HUDEP-2 (cell line): ENCODE measurements around the gene CRISPLD2.
"Not testable (repeated sequence)": the region's sequence is repeated elsewhere in the genome, so short reads cannot be mapped to it uniquely, and the experiment has no call there.

Experiments used
- DNase-seq, 76 experiments: peaks; one replicate each; lab custom pipeline; 2025; ENCODE audit not compliant: unreplicated experiment in 76 of 76; lab: John Stamatoyannopoulos, UW

Gene CRISPLD2

GRCh38 chr16:84926462-84926861 lies 106.7 kb downstream of the CRISPLD2 start:
- DNase-seq = no peak

DNA sequence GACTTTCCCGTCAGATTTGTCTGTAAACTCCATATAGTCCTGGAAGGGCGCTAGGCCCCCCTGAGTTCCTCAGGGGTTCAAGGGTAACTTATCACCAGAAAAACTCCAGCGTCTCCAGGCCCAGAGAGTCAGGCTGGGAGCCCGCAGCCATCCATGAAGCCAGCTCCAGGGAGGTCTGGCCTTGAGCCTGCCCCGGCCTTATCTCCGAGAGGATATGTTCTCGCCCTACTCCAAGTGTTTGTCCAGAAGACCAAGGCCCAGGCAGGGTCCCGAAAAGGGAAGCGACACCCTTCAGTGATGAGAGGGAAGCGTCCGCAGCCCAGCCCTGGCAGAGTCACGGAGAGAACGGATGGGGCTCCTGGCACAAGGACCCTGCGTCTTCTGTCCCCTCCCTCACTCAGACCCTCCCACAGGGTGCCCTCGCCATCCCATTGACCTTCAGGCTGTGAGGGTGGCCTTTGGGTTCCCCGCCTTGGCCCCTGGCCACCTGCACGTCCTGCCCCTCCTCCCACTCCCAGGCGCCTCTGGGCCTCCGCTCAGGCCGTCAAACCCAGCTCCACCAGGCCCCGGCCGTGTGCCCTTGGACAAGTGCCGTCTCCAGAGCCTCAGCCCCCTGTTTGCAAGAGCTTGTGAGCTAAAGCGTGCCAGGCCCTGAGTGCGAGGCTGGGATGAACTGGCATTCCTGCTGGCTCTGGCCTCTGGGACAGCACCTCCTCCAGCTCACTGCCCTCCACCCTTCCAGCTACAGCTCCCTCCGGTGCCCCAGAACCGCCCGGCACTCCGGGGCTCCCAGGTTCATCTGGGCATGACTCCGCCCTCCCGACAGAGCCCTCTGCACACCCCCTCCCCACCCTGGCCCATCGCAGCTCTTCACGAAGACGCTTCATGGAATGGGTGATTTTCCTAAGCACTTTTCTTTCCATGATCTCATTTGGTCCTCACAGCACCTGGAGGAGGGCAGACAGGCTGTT lies 108.1 kb downstream of the CRISPLD2 start:
- no peak for DNase-seq

DNA sequence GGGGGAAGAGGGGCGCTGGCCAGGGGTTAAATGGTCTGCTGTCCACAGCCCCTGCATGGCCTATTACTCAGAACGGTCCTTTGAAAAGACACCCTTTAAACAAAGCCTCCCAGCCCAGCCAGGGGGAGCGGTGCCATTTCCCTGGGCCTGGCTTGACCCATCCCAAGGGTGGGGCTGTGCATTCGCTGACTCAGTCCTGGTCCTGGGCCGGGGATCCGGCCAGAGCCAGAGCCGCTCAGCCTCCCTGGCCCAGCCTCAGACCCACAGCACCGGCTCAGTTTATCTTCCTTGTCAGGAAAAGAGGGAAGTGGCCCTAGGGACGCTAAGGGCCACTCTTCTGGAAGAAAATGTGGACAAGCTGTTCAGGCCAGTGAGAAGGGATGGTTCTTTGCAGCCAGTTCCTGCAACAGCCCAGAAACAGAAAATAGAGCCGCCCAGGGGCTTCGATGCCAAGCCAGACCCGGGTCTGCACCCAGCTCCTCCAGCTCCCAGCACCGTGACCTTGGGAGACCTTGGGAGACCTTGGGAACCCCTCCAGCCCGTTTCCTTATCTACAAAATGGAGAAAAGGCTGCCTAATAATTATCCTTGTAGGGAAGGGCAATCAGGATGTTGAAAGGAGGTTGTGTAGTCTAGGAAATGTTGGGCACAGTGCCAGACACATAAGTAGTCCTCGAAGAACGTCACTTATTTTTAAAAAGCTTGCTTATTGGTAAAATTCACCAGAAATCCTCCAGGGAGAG lies 109.1 kb downstream of the CRISPLD2 start:
- no peak for DNase-seq

DNA sequence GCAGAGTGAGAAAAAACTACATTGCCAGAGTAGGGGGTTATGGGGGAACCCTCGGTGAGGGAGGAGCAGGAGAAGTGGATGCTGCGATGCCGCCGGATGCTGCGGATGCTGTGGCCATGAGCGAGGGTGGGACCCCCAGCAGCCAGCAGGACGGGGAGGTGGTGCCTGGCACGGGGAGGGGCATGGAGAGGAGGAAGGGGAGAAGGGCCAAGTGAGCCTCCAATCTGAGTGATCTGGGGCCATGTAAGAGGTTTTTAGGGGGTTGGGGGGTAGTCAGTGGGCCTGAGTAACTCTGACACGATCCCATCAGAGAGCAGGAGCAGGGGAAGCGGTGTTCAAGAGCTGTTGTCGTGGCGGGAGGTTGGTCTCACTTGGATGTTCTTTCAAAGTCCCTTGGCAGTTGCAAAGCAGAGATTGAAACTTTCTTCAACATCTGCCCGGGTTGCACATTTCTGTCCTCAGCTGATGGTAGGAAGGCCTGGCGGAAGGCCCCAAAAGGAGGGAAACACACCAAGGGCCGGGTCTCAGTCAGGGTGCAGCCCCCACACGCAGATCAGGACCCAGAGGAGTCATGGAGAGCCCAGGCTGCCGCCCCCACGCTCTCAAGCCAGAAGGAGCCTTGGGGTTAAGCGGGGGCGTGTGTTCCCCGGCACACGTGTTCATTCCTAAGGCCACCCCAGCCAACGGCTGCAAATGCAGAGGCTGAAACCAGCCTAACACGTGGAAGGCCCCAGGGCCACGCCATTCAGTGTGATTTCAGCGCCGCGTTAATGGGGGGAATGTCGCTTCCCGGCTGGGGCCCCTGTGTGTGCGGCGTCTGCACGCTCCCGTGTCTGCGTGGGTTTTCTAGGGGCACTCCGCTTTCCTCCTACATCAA lies 109.9 kb downstream of the CRISPLD2 start:
- DNase-seq = peak in 18 of 76 experiments; percentile 6 to 48 (median 20)

- DNase-seq = no peak
Observed at GRCh38 chr16:84930298-84931106, 110.7 kb downstream of the CRISPLD2 start.

DNA sequence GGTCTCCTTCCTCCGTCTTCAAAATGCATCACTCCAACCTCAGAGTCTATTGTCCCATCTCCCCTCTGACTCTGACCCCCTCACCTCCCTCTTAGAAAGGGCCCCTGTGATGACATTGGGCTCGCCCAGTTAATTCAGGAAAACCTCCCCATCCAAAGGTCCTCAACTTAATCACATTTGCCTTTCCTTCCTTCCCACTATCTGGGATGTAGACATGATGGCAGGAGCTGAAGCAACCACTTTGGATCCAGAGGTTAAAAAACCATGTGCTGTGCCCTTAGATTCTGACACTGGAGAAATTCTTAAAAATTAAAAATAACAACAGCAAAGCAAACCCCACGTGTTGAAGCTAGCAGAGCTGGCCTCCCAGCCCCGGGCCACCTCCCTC lies 111.3 kb downstream of the CRISPLD2 start:
- DNase-seq = no peak

DNA sequence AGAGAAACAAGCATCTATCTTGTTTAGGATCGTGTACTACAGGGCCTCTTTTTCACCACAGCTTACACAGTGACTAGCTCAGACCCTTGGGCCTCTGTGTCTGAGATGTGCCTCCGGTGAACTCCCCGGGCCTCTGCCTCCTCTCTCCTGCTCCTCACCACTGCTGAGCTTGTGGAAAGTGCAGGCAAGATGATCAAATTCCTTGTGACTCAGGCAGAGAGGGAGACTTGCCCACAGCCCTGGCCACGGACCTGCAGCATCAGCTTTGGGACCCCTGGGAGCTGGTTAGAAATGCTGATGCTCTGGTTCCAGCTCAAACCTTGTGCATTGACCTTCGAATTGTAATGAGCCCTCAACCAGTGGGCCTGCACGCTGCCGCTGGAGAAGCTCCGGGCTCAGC lies 111.7 kb downstream of the CRISPLD2 start:
- no peak for DNase-seq

- DNase-seq = no peak
Observed at GRCh38 chr16:84932681-84933080, 112.9 kb downstream of the CRISPLD2 start.

- DNase-seq = no peak
Observed at GRCh38 chr16:84933774-84934631, 114.2 kb downstream of the CRISPLD2 start.

DNA sequence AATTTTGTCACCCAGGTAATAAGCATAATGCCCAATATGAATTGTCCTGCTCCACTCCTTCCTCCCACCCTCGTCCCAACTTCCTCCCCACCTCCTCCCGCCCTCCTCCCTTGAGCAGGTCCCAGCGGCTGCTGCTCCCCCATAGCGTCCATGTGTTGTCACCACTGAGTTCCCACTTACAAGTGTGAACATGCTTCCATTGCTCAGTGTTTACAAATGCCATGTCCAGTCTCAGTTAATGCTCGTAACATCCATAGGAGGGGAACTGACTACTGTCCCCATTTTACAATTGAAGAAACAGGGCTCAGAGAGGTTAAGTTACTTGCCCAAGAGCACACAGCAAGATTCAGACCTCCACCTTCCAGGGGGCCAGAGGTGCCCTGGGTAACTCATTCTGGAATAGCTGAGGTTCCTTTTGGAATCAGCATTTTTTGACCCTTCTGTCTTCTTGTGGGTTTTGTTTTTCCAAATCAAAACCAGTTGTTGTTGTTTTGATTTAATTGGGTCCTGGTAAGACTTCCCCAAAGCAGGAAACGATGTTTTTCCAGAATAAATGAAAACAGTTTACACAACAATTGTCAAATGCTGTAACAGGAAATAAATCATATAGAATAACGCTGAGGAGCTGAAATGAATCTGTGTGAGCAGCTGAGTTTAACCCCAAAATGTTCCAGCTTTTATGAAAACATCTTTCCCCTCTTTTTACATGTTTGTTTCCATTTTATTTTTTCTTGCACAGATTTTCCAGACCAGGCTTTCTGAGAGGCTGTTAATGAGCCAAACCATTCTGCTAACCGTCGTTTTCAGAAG lies 117.6 kb downstream of the CRISPLD2 start:
- no peak for DNase-seq

- not testable (repeated sequence) for DNase-seq
Observed at GRCh38 chr16:84938616-84939015, 118.8 kb downstream of the CRISPLD2 start.

GRCh38 chr16:84940670-84941551 lies 121.1 kb downstream of the CRISPLD2 start:
- DNase-seq = no peak

DNA sequence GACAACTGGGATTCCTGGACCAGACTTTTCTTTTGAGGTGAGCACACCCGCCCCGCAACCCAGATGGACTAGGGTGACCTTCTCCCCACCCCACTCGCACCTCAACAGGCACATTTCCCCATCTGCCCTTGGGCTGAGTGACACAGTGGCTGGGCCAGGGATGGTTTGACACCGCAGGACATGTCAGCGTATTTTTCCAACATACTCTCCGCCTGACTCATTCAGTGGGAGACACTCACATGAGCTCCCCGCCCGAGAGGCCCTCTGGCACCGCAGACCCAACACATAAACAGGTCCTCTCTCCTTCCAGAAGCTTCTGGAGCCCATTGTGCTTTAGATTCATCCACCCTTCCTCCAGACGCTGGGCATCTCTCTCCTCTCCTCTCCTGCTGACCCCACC lies 122.1 kb downstream of the CRISPLD2 start:
- DNase-seq = no peak

DNA sequence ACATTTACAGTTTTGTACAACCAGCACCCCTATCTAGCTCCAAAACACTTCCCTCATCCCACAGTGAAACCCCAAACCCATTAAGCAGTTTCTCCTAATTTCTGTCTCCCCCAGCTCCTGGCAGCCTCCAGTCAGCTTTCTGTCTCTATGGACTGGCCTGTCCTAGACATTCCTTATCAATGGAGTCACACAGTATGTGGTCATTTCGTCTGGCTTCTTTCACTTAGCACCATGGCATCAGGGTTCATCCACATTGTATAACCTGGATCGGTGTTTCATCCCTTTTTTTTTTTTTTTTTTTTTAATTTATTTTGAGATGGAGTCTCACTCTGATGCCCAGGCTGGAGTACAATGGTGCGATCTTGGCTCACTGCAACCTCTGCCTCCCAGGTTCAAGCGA lies 123.0 kb downstream of the CRISPLD2 start:
- DNase-seq = no peak

- DNase-seq = no peak
Observed at GRCh38 chr16:84943620-84944019, 123.8 kb downstream of the CRISPLD2 start.

GRCh38 chr16:84947022-84947421 lies 127.2 kb downstream of the CRISPLD2 start:
- peak in 4 of 76 experiments; percentile 1 to 18 (median 7) for DNase-seq
